ENCODE measurements around the gene C9orf85.

C9orf85 gene

GRCh38 chr9:72013292-72013760 is 101.9 kb downstream of the C9orf85 start:
- no peak for DNase-seq

- DNase-seq, result no peak
Measured at GRCh38 chr9:72022841-72023240, 111.4 kb downstream of the C9orf85 start.

Data from NCI-H510A treated with DMSO at 0.1 percent for 48 hours (cell line).